GM21360 (cell line): Measurements from ENCODE around the gene ITIH5.

Experiments
- ATAC-seq: cut with Tn5 transposase; IDR thresholded peaks from one replicate; pipeline ENCODE4 v1.9.1; 2021; ENCODE audit warnings: mild to moderate bottlenecking, moderate library complexity; ENCODE audit not compliant: unreplicated experiment

Gene ITIH5

GRCh38 chr10:7551950-7552716, 114.6 kb downstream of the ITIH5 start:
- no peak for ATAC-seq

GRCh38 chr10:7551289-7551688, 115.5 kb downstream of the ITIH5 start:
- ATAC-seq = no peak

- no peak for ATAC-seq
These were observed 116.8 kb downstream of the ITIH5 start for GRCh38 chr10:7550013-7550412.

- no peak for ATAC-seq
These were observed 118.9 kb downstream of the ITIH5 start for GRCh38 chr10:7547829-7548228.

- no peak for ATAC-seq
These were observed 119.6 kb downstream of the ITIH5 start for GRCh38 chr10:7547206-7547605.

- ATAC-seq = no peak
These were observed 120.3 kb downstream of the ITIH5 start for GRCh38 chr10:7546385-7546967.

- no peak for ATAC-seq
These were observed 121.0 kb downstream of the ITIH5 start for GRCh38 chr10:7545792-7546191.

GRCh38 chr10:7545261-7545660, 121.5 kb downstream of the ITIH5 start:
- no peak for ATAC-seq

GRCh38 chr10:7544203-7544602, 122.6 kb downstream of the ITIH5 start:
- ATAC-seq = no peak

- ATAC-seq = no peak
These were observed 124.4 kb downstream of the ITIH5 start for GRCh38 chr10:7542189-7542914.

- ATAC-seq = no peak
These were observed 125.4 kb downstream of the ITIH5 start for GRCh38 chr10:7541137-7542087.

GRCh38 chr10:7538970-7539654, 127.7 kb downstream of the ITIH5 start:
- ATAC-seq = no peak

- no peak for ATAC-seq
These were observed 129.6 kb downstream of the ITIH5 start for GRCh38 chr10:7537126-7537525.

- ATAC-seq = no peak
These were observed 132.3 kb downstream of the ITIH5 start for GRCh38 chr10:7534480-7534852.

- ATAC-seq = no peak
These were observed 132.9 kb downstream of the ITIH5 start for GRCh38 chr10:7533657-7534479.

- ATAC-seq = no peak
These were observed 133.9 kb downstream of the ITIH5 start for GRCh38 chr10:7532723-7533498.

GRCh38 chr10:7529638-7530037, 137.1 kb downstream of the ITIH5 start:
- ATAC-seq = no peak

- ATAC-seq = no peak
These were observed 139.3 kb downstream of the ITIH5 start for GRCh38 chr10:7527468-7527867.

- ATAC-seq = no peak
These were observed 140.8 kb downstream of the ITIH5 start for GRCh38 chr10:7526017-7526400.
